Stimulated activated CD4-positive, alpha-beta T cell treated with anti-CD3 and anti-CD28 coated beads, TNF-alpha, amount 100 ng/mL, for 1 hour (primary cell): Measurements from ENCODE around the gene PTTG1IP.
"Not testable (repeated sequence)": the region's sequence is repeated elsewhere in the genome, so short reads cannot be mapped to it uniquely, and the experiment has no call there.

Experiments
- DNase-seq, 3 donors: peaks; one replicate each; pipeline ENCODE4 v3.0.0-alpha.2; 2020; ENCODE audit warnings: low read depth in 3 of 3, low spot score in 1 of 3

The PTTG1IP gene

GRCh38 chr21:44873356-44874239 is at the start of gene PTTG1IP:
TSS of gene PTTG1IP (minus strand) at chr21:44873690. CDS start at chr21:44873616, 74 bp downstream.
- peak; percentile 98 to 99 (median 99) for DNase-seq

GRCh38 chr21:44921928-44922327 is 48.4 kb upstream of the PTTG1IP start:
- DNase-seq, result no peak

GRCh38 chr21:44920694-44921604 is 47.5 kb upstream of the PTTG1IP start, which contains the start of gene ITGB2:
TSS of gene ITGB2 (minus strand) at chr21:44920899. CDS start at chr21:44910782, 10,117 bp downstream.
- DNase-seq, result no peak

GRCh38 chr21:44919913-44920693 is 46.6 kb upstream of the PTTG1IP start:
- no peak for DNase-seq

GRCh38 chr21:44919111-44919912 is 45.8 kb upstream of the PTTG1IP start:
- no peak for DNase-seq

GRCh38 chr21:44918581-44919033 is 45.1 kb upstream of the PTTG1IP start:
- DNase-seq, result no peak

GRCh38 chr21:44918107-44918470 is 44.6 kb upstream of the PTTG1IP start:
- no peak for DNase-seq

- no peak for DNase-seq
Measured at GRCh38 chr21:44917446-44918106, 44.1 kb upstream of the PTTG1IP start.

- no peak for DNase-seq
Measured at GRCh38 chr21:44916965-44917364, 43.5 kb upstream of the PTTG1IP start.

GRCh38 chr21:44914176-44914874 is 40.8 kb upstream of the PTTG1IP start:
- no peak for DNase-seq

- no peak for DNase-seq
Measured at GRCh38 chr21:44913425-44914175, 40.1 kb upstream of the PTTG1IP start.

- DNase-seq, result not testable (repeated sequence)
Measured at GRCh38 chr21:44912506-44913412, 39.3 kb upstream of the PTTG1IP start.

- no peak for DNase-seq
Measured at GRCh38 chr21:44912158-44912473, 38.6 kb upstream of the PTTG1IP start.

GRCh38 chr21:44911384-44912157 is 38.1 kb upstream of the PTTG1IP start:
- peak in 1 of 3 donors; percentile 24 for DNase-seq

- no peak for DNase-seq
Measured at GRCh38 chr21:44911068-44911383, 37.5 kb upstream of the PTTG1IP start.

- no peak for DNase-seq
Measured at GRCh38 chr21:44910229-44911067, 37.0 kb upstream of the PTTG1IP start.
